GM12865 (cell line): ENCODE results near the gene SLC6A3.
"Not testable (repeated sequence)": the region's sequence is repeated elsewhere in the genome, so short reads cannot be mapped to it uniquely, and the experiment has no call there.

ENCODE experiments used
- DNase-seq: peaks from one replicate; pipeline ENCODE4 v3.0.0; 2010; ENCODE audit warnings: low read depth
- H3K4me3 ChIP-seq: 2 replicates; pipeline ENCODE4 v1.5.1; 2011; ENCODE audit warnings: mild to moderate bottlenecking, low read depth, low read length, control low read depth
- TF ChIP-seq, protein P1 (sequence below): IDR thresholded peaks from 2 replicates; pipeline ENCODE4 v1.5.1; 2011; ENCODE audit warnings: low read length, control low read depth, low read depth, inconsistent platforms; ENCODE audit not compliant: insufficient read depth; ENCODE audit errors: missing control alignments

Gene SLC6A3

DNA sequence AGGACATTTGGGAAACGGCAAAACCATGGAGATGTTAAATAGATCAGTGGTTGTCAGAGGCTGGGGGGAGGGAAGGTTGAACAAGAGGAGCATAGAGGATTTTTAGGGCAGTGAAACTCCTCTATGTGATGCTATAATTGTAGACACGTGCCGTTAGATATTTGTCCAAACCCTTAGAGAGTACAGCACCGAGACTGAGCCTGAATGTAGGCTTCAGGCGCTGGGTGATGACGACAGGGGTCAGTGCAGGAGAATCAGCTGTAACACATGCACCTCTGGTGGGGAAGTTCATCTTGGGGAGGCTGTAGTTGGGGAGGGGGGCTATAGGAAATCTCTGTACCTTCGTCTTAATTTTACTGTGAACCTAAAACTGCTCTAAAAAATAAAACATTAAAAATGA lies 78.1 kb downstream of the SLC6A3 start:
- no peak overlapping the region for H3K4me3 ChIP-seq
- TF ChIP-seq, protein P1, sequence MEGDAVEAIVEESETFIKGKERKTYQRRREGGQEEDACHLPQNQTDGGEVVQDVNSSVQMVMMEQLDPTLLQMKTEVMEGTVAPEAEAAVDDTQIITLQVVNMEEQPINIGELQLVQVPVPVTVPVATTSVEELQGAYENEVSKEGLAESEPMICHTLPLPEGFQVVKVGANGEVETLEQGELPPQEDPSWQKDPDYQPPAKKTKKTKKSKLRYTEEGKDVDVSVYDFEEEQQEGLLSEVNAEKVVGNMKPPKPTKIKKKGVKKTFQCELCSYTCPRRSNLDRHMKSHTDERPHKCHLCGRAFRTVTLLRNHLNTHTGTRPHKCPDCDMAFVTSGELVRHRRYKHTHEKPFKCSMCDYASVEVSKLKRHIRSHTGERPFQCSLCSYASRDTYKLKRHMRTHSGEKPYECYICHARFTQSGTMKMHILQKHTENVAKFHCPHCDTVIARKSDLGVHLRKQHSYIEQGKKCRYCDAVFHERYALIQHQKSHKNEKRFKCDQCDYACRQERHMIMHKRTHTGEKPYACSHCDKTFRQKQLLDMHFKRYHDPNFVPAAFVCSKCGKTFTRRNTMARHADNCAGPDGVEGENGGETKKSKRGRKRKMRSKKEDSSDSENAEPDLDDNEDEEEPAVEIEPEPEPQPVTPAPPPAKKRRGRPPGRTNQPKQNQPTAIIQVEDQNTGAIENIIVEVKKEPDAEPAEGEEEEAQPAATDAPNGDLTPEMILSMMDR = no peak
- no peak for DNase-seq

GRCh38 chr5:1366514-1366913 lies 78.7 kb downstream of the SLC6A3 start:
- peak; percentile 48 for DNase-seq
- TF ChIP-seq, protein P1 = no peak
- no peak overlapping the region for H3K4me3 ChIP-seq

GRCh38 chr5:1364211-1364610 lies 81.0 kb downstream of the SLC6A3 start:
- H3K4me3 ChIP-seq = no peak overlapping the region
- no peak for DNase-seq
- TF ChIP-seq, protein P1 = no peak

DNA sequence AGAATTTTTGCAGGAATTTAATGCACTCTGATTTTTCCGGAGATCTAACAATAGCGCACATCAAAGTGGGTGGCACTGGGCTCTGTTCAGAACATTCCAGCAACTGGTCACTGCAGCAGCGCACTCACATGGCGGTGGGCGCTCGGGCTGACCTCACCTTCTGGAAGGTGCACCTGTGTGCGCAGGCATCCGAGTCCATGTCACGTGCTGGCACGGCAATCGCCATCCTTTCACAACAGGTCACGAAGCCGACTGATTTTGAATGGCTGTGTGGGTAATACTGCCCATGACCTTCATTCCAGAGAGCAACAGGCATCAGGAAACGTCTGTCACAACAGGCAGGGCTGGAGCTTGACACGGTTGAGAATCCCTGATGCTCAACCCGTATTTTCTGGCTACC lies 81.7 kb downstream of the SLC6A3 start:
- TF ChIP-seq, protein P1 = no peak
- no peak for DNase-seq
- H3K4me3 ChIP-seq = no peak overlapping the region

DNA sequence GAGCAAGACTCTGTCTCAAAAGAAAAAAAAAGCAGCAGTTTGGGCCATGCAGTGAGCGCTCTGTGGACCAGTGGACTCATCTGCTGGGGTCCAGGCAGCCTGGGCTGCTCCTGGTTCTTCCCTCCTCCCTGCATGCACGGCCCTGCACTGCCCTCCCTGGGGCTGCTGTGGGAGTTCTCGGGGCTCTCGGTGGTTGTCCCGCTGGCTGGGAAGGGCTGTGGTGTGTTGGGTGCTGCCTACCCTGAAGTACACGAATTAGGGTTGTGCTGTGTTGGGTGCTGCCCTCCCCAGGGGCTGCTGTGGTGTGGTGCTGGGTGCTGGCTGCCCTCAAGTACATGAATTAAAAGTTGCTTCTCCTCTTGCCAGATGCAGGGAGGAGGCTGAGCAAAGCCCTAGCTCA lies 82.1 kb downstream of the SLC6A3 start:
- no peak overlapping the region for H3K4me3 ChIP-seq
- no peak for DNase-seq
- TF ChIP-seq, protein P1 = no peak

GRCh38 chr5:1362242-1363015 lies 82.8 kb downstream of the SLC6A3 start:
- TF ChIP-seq, protein P1 = no peak
- no peak for DNase-seq
- H3K4me3 ChIP-seq = no peak overlapping the region

DNA sequence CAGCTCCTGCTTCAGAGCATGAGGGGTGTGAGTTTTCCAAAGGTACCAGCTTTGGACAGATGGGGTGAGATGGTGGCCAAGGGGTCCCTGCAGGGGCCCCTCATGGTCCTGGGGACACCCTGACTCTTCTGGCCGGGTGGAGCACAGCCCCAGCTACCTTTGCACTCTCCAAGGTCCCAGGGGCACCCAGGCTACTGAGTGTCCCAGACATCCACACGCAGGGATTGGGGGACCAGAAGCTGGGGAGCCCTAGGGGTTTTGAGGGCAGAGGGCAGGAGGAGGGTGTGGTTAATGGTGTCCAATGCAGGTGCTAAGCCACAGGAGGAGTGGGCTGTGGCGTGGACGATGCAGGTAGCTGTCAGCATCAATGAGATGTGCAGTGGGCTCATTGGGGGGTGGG lies 84.4 kb downstream of the SLC6A3 start:
- DNase-seq = no peak
- no peak overlapping the region for H3K4me3 ChIP-seq
- TF ChIP-seq, protein P1 = no peak

DNA sequence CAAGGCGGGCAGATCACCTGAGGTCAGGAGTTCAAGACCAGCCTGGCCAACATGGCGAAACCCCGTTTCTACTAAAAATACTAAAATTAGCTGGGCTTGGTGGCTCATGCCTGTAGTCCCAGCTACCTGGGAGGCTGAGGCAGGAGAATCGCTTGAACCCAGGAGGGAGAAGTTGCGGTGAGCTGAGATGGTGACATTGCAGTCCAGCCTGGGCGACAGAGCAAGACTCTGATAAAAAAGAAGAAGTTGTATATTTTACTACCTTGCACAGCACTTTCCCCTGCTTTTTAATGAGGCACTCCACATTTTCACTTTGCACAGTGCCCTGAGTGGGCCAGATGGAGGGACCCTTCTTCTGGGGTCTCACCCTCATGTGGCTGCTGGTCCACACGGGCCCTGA lies 84.9 kb downstream of the SLC6A3 start:
- H3K4me3 ChIP-seq, DNase-seq: not testable (repeated sequence)
